Stimulated activated CD4-positive, alpha-beta T cell treated with anti-CD3 and anti-CD28 coated beads, Interleukin-12 subunit alpha, Interleukin-12 subunit beta, amount 100 ng/mL, for 24 hours (primary cell): ENCODE measurements around the gene ABI3BP.

Experiments
- DNase-seq, 2 experiments: peaks; one replicate each; pipeline ENCODE4 v3.0.0-alpha.2; 2020; ENCODE audit warnings: low read depth in 2 of 2

ABI3BP gene

DNA sequence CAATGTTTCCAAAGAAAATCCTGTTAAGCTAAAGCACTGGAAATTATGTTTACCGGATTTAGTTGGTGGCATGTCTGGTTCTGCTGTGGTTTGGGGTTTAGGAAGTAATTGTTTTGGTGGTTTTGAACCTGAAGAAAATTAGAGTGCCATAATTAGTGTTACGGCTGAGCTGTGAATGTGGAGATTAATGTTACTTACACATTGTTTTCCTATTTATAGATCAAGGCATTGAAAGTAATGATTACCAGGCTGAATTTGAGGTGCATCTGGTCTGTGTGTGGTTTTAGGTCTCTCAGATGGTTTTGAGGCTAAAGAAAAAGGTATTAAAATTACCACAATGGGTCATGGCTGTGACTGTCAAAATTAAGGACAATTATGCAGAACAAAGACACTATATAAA is 155.1 kb downstream of the ABI3BP start:
- DNase-seq: no peak

DNA sequence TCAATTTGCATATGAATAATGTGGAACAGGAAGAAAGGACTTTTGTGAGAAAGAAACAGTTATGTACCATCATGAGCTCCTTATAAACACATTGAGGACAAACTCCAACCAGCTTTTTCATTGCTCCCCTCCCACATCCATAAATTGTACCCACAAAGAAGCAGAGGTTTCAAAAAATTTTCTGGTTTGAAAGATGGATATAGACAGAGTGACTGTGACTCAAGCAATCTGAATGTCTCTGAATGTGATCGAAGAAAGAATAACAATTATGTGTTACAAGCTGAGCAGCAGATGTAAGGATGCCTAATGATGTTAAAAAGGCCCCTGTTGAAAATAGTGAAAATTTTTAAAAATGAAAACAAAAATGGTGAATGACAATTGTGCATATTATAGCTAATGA is 156.6 kb downstream of the ABI3BP start:
- DNase-seq: no peak

DNA sequence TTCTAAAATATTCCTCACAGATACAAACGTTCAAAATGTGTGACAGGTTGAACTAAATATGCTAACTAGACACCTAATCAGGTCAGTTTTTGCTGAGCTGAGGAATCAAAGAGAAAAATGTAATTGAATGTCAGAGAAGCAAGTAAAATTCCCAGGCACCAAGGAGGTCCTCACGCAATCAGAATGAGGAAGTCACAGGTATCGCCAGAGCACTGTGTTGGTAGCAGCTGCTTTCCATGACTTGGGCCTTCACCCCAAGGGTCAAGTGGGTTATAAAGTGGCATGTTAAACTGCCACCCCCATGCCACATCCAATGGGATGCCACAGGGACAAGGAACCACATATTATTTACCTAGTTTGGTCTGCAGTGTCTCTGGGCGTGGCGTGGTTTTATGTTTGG is 158.9 kb downstream of the ABI3BP start:
- no peak for DNase-seq

DNA sequence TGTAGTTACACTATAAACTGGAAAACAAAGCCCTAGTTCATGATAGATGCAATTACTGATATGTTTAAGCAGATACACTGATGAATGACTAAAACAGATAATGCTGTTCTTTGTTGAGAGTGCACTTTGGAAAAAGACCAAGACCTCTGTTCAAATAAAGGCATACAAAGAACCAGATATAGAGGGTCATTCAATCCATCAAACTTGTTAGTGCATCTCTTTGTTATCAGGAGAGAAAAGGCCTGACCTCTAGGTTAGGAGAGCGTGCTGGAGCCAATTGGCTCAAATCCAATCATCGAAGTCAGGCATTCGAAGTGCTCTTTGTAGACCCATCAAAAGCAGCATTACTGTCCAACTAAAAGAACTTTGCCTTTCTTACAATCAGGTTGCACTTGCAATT is 159.7 kb downstream of the ABI3BP start:
- DNase-seq: no peak

DNA sequence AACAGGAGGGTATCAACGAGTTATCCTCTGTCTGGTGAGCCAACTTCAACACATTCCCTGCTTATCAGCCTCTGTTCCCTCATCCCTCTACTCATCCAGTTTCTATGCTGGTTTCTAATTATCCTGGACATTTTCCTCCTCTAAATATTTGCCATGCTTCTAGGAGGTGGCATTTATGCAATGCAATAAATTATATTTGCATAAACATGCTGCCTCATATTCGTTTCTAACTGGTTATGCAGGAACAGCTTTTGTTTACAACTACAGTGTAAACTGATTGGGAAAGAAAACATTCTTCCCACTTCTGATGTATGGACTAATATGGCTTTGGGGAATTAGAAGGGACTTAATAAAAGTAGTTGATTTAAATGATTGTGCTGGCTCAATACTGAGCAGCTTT is 161.6 kb downstream of the ABI3BP start:
- no peak for DNase-seq

DNA sequence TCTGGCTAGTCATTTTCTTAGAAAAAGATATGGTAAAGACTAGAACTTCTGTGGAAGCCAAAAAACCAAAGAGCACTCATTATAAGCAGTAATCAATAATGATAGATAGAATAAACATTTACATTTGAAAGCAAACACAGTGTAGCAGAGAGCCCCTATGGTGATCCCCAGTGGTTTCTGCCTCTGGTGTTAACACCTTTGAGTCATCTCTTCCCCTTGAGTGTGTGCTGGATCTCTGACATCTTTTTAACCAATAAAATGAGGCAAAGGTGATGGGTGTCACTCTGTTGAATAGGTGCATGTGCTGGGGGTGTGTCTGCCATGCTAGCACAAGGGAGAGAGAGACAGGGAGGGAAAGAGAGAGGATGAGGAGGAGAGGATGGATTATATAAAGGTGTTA is 162.3 kb downstream of the ABI3BP start:
- no peak for DNase-seq

DNA sequence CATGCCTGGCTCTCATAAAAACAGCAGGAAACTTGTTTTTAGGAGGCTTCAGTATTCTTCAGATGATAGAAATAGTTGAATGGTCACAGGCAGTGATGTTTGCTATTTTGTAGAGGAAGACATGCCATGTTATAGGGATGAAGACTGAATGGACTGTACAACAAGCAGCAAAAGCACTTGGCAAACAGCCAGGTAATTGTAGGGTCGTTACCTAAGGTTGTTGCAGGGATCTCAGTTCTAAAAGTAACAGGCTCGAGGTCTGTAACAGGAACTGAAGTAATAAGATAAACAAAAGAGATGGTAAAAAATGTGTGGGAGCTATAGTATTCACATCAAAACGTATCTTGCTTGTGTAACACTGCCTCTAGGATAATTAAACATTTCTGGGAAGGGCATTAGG is 167.6 kb downstream of the ABI3BP start:
- no peak for DNase-seq

DNA sequence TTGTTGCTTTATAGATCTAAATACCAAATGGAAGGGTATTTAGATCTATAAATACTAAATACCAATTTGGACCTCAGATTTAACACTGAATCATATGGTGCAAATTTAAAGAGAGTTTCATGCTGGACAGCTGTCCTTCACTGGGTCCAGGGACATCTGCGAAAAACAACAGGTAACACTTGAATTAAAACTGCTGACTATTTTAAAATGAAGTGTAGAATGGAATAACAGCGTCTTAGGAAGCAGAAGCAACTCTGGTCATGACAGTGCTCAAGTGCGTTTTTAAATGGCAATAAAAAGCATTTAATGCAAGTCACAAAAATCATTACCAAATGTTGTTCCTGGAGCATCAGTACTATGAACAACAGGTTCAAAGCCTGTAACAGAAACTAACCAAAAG is 177.6 kb downstream of the ABI3BP start:
- DNase-seq: no peak

DNA sequence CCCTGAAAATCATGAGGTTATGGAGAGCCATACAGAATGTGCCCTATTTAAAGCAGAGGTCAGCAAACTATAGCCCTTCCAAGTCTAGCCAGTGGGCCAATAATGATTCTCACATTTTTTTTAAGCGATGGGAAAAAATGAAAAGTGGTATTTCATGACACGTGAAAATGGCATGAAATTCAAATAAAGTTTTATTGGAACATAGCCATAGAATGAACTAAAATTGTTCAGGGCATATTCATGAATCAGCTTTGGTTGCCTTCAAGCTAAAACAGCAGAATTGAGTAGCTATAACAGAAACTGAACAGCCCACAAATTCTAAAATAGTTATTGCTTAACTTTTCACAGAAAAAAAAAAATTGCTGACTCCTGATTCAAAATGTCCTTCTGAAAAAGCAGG is 179.4 kb downstream of the ABI3BP start:
- no peak for DNase-seq

DNA sequence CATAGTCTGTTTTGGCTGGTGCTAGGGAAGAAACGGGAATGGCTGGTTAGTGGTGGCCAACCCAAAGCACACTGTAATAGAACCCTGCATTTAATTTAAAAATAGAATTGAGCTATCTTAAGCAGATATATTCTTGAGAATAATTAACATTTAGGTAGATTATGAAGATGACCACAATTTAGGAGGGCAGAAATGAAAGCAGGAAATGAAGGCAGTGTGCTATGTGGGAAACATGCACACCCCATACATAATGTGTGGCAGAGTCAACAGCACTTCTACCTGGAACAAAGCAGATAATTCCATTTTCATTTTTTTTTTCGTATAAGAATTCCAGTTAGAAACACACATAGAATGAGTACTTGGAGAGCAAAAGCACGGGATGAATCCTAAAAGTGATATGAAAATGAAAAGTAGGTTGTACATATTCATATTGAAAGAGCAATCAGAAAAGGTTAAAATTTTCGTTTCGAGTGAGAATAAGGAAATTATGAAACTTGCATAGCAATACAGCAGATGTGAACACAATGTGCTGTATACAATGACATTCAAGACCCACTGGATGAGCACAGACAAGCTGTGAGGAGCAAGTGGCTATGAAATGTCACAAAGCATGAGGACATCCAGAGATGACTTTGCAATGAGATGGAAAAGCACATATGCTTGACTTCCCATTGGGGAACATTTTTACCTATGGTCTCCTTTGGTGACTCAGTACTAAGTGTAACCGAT is 181.3 kb downstream of the ABI3BP start:
- DNase-seq: no peak

DNA sequence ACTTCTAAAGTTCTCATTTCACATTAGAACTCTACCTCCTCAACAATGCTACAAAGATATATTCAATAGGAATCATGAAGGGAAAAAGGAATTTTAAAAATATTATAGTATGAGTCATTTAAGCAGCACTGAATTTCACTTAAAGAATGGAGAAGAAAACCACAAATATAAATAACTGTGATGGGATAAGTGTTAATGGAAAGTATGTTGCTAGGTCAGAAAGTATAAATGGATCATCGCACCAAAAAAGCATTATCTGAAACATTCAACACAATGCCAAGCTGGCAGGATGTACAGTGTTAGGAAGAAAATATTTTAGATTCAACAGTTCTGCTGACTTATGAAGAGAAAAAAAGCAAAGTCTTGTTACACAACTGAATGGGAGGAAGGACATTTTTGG is 182.6 kb downstream of the ABI3BP start:
- no peak for DNase-seq

DNA sequence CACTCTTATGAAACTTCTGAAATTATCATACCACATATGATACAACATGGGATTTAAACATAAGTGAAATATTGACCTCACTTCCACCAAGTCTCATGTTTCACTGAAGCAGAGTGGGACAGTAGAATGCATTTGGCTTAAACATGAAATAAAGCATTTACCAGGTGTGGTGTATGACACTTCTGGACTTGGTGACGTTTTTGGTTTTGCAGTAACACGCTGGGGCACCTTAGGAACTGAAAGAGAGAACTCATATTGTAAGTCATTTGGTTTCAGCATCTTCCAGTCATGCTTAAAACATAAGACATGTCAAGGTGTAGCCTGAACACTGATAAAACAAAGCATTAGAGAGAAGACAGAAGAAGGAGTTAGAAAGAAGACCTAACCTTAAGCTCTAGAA is 188.6 kb downstream of the ABI3BP start:
- DNase-seq: no peak

DNA sequence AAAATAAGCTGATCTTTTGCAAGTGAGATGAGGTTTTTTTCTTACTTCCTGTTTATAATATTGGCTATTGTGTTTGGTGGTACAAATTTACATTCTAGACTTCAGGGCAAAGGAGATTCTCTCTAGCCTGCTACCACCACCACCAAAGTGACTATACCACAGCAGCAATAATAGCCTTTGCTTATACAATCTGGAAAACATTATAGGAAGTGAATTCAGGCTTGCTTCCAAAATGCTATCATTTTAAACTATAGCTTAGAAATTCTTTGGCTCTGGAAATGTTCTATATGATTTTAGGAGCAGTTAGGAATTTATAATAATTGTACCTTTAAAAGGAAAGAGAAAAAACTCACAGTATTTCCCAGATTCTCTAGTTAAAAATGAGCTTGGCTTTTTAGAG is 189.5 kb downstream of the ABI3BP start:
- no peak for DNase-seq

DNA sequence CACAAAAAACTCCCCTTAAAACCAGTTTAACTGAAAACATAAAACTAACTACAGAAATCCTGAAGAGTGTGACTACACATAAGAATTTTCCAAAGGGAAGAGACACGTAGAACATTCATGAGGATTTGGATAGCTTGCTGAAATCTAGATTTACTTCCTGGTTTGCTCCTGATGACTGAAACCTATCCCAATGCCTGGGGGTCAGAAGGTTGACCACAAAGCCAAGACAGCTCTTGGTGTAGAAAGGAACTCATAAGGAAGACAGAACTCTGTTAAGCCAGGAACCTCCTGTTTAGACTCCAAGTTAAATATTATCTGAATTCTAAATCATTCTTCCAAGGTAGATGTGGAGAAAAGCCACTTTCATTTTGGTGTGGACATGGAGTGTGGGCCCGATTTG is 191.1 kb downstream of the ABI3BP start:
- DNase-seq: no peak

DNA sequence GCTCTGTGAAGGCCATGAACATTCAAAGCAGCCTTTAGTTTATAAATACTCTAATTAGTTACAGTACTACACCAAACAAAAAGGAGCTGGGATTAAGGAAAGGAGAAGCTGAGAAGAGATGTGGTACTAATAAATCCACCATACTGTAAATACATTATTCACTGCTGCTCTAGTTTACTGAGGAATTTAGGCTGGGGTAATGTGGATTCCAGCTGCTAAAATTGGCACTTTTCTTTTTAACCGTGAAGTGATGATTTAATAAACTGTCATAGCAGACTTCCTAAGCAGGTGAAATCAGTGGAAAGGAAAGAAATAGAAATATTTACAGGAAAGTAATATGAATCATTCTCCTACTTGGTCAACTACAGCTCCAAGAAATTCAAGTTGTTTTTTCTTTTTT is 195.2 kb downstream of the ABI3BP start:
- DNase-seq: no peak

DNA sequence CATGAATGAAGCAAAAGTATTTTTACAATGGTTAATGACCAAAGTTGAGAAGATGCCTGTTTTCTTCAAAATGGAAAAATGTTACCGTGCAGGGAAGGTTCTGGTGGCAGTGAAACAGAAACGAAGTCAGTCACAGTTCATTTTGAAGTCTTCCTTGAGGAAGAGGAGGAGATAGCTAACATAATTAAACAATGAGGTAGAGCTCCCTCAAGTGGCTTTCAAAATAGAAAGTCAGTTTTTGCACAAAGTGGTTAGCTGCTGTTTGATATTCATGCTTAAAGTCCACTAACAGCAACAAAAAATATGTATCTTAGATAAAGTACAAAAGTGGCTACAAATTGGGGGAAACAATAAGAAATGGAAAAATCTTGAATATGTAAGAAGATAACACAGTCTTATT is 196.7 kb downstream of the ABI3BP start:
- no peak for DNase-seq

DNA sequence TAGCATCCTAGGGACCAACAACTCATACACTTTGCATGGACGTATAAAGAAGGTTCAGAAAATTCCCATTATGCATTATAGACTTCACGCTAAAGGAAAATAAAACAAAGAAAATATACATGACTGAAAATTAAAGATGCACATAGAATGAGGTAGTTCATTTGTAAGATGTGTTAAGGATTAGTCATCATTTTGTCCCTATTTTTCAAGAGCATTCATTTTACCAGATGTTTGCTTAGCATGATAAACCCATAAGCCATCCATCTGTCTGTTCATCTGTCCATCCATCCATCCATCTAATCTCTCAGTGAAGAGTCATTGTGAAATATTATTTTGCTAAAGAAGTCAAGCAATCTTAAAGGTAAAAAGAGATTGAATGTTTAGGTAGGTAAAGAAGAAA is 203.6 kb downstream of the ABI3BP start:
- DNase-seq: no peak

DNA sequence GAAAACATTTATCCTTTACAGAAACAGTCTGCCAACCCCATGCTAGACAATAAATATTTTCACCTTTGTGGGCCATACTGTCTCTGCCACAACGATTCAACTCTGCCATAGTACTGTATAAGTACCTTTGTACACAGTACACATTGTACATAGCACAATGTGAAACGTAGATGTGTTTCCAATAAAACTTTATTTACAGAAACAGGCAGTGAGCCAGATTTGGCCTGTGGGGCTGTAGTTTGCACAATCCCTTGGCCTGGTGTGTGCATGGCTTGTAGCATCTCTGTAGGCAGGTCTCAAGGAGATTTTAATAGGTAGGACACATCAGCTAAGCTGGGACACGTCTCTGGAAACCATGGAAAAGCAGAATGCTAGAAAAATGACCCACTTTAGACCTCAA is 209.6 kb downstream of the ABI3BP start:
- no peak for DNase-seq

DNA sequence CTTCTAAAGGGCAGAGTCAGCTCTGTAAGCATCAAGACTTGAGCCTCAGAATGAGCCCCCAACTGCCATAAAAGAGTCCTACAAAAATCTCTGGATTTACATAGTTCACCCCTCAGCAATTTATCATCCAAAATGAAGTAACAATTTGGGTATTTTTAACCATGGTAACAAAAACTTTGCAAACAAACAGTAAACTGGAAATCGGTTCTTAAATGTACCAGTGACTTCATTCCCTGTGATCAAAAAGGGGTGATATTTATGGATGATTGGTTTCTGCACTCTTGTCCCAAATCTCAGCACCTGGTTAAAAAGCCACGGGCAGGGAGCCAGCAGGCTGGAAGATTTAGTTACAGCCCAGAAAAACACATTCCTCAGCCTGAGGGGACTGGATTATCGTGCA is 210.3 kb downstream of the ABI3BP start:
- no peak for DNase-seq

DNA sequence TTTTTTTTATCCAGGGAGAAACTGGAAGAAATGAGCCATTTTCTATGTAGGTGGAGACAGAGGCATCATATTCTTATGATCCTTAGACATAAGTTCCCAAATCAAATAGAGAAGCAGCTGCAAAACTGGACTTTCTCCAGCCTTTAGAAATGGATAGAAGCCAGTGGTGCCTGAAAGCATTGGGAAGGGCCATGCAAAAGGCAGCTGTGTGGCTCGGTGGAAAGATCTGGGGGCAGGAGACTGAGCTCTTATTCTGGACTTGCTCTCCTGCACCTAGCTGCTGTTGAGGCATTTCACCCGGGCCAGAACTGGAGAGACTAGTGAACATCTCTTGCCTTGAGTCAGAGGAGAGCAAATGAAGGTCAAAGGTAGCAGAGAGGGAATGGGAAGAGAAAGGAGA is 210.9 kb downstream of the ABI3BP start:
- DNase-seq: no peak

DNA sequence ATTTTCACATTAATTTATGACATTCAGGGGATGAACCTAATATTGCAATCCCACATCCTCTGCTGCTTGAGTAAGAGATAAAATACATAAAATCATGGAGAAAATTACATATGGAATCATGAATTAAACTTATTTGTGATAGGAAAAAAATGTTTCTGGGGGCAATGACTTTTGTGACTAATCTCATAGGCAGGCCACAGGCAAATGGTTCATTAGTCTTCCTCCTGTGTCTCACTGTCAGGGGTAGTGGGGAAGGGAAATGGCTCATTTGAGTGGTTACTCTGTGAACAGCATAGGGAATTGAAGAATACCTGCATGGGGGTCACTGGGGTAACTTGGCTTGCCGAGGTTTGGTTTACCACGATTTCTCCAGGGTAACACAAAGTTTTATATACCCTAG is 211.9 kb downstream of the ABI3BP start:
- no peak for DNase-seq

DNA sequence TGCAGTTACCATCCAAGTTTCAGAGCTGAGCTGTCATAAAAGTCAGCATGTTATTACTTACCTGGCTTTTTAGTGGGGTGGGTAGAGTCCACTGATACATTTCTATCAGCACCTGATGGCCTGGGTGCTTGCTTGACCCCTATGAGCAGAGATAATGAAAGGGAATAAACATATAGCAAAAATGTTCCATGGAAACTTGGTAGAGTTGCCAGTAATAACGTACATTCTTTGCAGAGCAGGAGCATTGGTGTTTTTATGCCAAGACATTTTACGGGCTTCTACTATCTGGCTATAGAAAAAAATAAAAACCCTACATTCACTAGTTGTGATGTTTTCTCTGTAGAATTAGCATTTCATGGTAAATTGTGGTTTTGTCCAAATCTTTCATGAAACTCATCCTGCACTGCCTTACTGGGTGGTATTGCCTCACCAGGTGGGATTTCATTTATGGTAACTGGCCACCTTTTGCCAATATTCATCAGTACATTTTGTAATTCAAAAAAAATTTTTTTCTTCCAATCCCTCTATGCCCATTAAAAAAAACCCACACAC is 213.1 kb downstream of the ABI3BP start:
- no peak for DNase-seq

DNA sequence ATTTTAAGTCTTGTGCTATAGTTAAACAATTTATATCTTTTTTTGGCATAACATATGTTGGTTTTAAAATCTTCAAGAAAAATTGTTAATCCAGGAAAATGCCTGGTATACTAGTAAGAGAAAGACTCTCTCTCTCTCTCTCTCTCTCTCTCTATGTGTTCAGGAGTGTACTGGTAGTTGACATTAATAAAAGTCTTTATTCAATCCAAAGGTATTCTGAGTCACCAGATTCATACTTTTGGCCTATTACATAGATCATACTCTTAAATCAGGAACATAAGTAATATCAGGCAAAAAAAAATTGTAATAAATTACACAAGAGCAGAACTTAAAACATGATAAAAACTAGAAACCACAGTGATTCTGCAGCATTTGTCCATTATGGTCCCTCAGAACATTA is 213.7 kb downstream of the ABI3BP start:
- no peak for DNase-seq

DNA sequence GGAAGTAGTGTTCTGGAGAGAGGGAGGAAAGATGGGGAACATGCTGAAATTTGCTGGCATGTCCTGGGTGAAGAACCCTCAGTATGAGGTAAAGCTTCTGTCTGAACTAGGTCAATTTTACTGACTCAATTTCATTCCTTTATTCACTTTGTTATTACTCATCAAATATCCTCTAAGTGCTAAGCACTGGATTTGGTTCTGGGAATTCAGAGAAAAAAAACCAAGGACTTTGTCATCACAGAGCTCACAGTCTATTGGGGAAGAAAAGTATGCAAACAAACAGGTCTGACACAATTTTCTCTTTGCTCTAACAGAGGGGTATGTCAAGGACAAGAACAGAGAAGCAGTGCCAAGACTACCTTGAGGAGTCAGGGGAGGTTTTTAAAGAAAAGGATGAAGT is 215.9 kb downstream of the ABI3BP start:
- DNase-seq: no peak
